PC-9 (cell line): ENCODE measurements around the gene SHKBP1.
"Not testable (repeated sequence)": the region's sequence is repeated elsewhere in the genome, so short reads cannot be mapped to it uniquely, and the experiment has no call there.

Experiments
- CTCF ChIP-seq: fragments of 200-600 bp; sonication (generic); conservative IDR thresholded peaks from 2 replicates; pipeline ENCODE4 v1.6.1; 2017; ENCODE audit warnings: mixed run types, antibody characterized with exemption, mild to moderate bottlenecking, moderate library complexity
- EZH2 ChIP-seq: fragments of 200-600 bp; sonication (generic); IDR thresholded peaks from 2 replicates; pipeline ENCODE4 v1.8.0; 2017; ENCODE audit warnings: antibody characterized with exemption, low read depth

DNA sequence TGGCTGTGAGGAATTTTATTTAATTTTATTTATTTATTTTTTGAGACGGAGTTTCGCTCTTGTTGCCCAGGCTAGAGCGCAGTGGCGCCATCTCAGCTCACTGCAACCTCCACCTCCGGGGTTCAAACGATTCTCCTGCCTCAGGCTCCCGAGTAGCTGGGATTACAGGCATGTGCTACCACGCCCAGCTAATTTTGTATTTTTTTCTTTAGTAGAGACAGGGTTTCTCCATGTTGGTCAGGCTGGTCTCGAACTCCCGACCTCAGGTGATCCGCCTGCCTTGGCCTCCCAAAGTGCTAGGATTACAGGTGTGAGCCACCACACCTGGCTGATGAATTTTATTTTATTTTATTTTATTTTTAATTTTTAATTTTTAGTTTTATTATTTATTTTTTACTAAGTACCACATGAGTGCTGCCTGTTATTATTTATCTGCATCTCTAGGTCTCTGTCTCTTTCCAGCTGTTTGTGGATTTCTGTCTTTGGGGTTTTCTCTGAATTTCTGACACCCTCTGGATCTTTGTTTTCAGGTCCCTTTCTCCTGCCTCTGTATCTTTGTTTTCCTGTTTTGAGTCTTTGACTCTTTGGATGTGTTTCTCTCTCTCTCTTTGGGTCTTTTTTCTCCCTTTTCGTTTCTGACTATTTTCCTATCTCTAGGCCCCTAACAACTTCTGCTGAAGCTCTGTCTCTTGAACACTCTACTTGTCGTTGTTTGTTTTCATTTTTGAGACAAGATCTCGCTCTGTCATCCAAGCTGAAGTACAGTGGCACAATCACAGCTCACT lies 47.9 kb downstream of the SHKBP1 start:
- TF ChIP-seq CTCF, EZH2: not testable (repeated sequence)
